HG02840 (cell line): ENCODE results near the gene AFF4.

Experiments
- ATAC-seq: cut with Tn5 transposase; IDR thresholded peaks from one replicate; pipeline ENCODE4 v1.9.1; 2021; ENCODE audit warnings: mild to moderate bottlenecking, moderate library complexity, moderate number of reproducible peaks; ENCODE audit not compliant: unreplicated experiment, low FRiP score

Gene AFF4

GRCh38 chr5:132831095-132831860 is 132.2 kb downstream of the AFF4 start:
- no peak for ATAC-seq

GRCh38 chr5:132830436-132831094 is 132.9 kb downstream of the AFF4 start, which contains the start of gene SHROOM1:
TSS of gene SHROOM1 (minus strand) at chr5:132830647. CDS start at chr5:132826140, 4,507 bp downstream.
- peak; percentile 47 for ATAC-seq

- peak; percentile 69 for ATAC-seq
Observed at GRCh38 chr5:132829742-132830435, 133.5 kb downstream of the AFF4 start.

- no peak for ATAC-seq
Observed at GRCh38 chr5:132828846-132829494, 134.5 kb downstream of the AFF4 start.

GRCh38 chr5:132827943-132828673 is 135.3 kb downstream of the AFF4 start:
- ATAC-seq, result no peak

- ATAC-seq, result no peak
Observed at GRCh38 chr5:132826424-132827082, 136.9 kb downstream of the AFF4 start.

- ATAC-seq, result no peak
Observed at GRCh38 chr5:132825834-132826391, 137.5 kb downstream of the AFF4 start.
